Osteocyte (in vitro differentiated cells): Measurements from ENCODE around the gene OR52H1. TPM values are rescaled to one million over a fixed set of nuclear protein-coding genes. Genes with fewer than 3 reads are reported as not detected.

Source experiments
- DNase-seq: peaks from one replicate; pipeline ENCODE4 v3.0.0; 2021; ENCODE audit warnings: mixed read lengths; ENCODE audit not compliant: unreplicated experiment; ENCODE audit errors: extremely low spot score
- H3K27ac Mint-ChIP-seq: one replicate; pipeline ENCODE4 v1.8.0; 2021; ENCODE audit warnings: mild to moderate bottlenecking, mixed read lengths; ENCODE audit not compliant: unreplicated experiment
- H3K27me3 Mint-ChIP-seq: one replicate; pipeline ENCODE4 v1.8.0; 2021; ENCODE audit warnings: mixed read lengths; ENCODE audit not compliant: unreplicated experiment
- H3K36me3 Mint-ChIP-seq: one replicate; pipeline ENCODE4 v1.8.0; 2021; ENCODE audit warnings: mixed read lengths; ENCODE audit not compliant: unreplicated experiment
- H3K4me1 Mint-ChIP-seq: one replicate; pipeline ENCODE4 v1.8.0; 2021; ENCODE audit warnings: mixed read lengths; ENCODE audit not compliant: unreplicated experiment
- H3K4me3 Mint-ChIP-seq: one replicate; pipeline ENCODE4 v1.8.0; 2021; ENCODE audit warnings: mild to moderate bottlenecking, moderate library complexity, mixed read lengths; ENCODE audit not compliant: unreplicated experiment
- H3K9me3 Mint-ChIP-seq: one replicate; pipeline ENCODE4 v1.8.0; 2021; ENCODE audit warnings: mixed read lengths; ENCODE audit not compliant: unreplicated experiment
- total RNA-seq: library from RNA; stranded (reverse); gene quantifications from 2 replicates; pipeline ENCODE4 v1.2.1, GENCODE V29; 2021
- TF ChIP-seq, protein P1 (sequence below): fragments of 200-600 bp; sonication (generic); IDR thresholded peaks from 2 replicates; pipeline ENCODE4 v1.5.0; 2021; ENCODE audit warnings: antibody characterized with exemption, mild to moderate bottlenecking, moderate library complexity

OR52H1 gene
- total RNA-seq, 1 donor from 2014 or later: not detected

DNA sequence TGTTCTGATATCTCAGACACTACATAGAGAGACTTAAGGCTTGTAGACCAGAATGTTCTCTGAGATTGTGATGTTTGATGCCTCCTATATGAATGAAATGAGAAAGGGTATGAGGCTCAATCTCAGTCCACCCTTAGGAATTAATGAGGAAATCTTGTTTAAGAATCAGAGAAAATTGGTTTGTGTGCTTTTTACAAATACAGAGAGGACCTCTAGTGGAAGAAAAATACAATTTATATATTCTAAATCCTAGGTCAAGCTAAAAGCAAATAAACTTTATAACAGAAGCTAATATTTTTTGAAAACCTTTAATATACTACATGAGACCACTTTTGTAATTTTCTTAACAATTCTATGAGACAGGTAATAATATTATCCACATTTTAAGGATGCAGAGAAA lies 5.0 kb upstream of the OR52H1 start:
- Mint-ChIP-seq H3K27ac (no peak overlapping the region), H3K36me3 (no peaks in the 10 kb centered on the region), H3K4me3 (no peak overlapping the region), H3K4me1 (no peaks in the 10 kb centered on the region), H3K27me3 (peaks cover 28% of the 10 kb centered on the region), H3K9me3 (no peaks in the 10 kb centered on the region)
- TF ChIP-seq, protein P1, sequence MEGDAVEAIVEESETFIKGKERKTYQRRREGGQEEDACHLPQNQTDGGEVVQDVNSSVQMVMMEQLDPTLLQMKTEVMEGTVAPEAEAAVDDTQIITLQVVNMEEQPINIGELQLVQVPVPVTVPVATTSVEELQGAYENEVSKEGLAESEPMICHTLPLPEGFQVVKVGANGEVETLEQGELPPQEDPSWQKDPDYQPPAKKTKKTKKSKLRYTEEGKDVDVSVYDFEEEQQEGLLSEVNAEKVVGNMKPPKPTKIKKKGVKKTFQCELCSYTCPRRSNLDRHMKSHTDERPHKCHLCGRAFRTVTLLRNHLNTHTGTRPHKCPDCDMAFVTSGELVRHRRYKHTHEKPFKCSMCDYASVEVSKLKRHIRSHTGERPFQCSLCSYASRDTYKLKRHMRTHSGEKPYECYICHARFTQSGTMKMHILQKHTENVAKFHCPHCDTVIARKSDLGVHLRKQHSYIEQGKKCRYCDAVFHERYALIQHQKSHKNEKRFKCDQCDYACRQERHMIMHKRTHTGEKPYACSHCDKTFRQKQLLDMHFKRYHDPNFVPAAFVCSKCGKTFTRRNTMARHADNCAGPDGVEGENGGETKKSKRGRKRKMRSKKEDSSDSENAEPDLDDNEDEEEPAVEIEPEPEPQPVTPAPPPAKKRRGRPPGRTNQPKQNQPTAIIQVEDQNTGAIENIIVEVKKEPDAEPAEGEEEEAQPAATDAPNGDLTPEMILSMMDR: peak; percentile 37
- no peak for DNase-seq

DNA sequence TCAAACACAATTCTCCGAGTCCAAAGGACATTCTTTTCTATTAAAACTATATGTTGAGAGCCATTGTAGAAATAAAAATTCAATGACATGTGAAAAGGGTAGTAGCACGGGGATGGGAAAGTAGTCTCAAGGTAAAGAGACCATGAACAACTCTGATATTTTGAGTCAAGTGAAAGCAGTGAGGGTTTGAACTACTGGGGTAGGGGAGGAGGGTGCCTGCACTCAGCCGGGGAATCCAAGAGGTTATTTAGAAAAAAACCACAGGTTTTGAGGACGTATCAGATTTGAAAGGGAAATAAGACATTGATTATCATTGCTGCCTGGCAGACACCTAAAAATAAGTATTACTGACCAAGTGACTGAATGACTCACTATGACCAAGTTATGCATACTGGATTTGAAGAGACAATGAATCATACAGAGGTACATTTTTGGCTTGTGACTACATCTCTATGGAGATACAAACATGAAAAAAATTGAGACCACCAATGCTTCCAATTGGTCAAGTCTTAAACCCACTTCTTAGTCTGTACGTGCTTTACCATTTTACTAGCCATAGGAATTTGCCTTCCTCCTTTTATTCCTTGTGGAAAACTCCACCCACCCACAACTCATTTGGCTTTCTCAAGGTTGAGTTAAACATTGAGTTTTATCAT lies 2.2 kb upstream of the OR52H1 start:
- TF ChIP-seq, protein P1: no peak
- H3K4me3 Mint-ChIP-seq: no peak overlapping the region
- H3K4me1 Mint-ChIP-seq: no peaks in the 10 kb centered on the region
- no peak for DNase-seq
- no peak overlapping the region for H3K27ac Mint-ChIP-seq
- no peaks in the 10 kb centered on the region for H3K36me3 Mint-ChIP-seq
- H3K9me3 Mint-ChIP-seq: no peaks in the 10 kb centered on the region
- peaks cover 11% of the 10 kb centered on the region for H3K27me3 Mint-ChIP-seq

DNA sequence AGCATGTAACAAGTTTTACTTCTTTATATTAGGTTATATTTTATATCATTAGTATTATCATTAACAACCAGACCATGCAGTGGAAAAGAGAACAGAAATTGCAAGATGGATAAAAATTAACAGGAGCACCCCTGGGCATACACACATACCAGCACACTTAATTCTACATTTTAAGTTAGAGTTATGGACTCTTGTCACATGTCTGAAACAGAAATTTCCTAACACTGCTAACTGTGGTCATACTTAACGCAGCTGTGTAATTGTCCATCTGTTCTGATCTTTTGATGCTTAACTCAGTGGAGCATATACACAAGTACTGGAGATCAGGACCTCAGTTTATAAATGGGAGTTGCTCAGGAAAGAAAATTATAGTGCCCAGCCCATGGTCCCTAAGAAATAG lies 358 bp downstream of the OR52H1 start:
- DNase-seq: no peak
- H3K4me3 Mint-ChIP-seq: no peak overlapping the region
- no peaks in the 10 kb centered on the region for H3K27me3 Mint-ChIP-seq
- H3K4me1 Mint-ChIP-seq: no peaks in the 10 kb centered on the region
- no peaks in the 10 kb centered on the region for H3K9me3 Mint-ChIP-seq
- H3K36me3 Mint-ChIP-seq: no peaks in the 10 kb centered on the region
- TF ChIP-seq, protein P1: no peak
- no peak overlapping the region for H3K27ac Mint-ChIP-seq

DNA sequence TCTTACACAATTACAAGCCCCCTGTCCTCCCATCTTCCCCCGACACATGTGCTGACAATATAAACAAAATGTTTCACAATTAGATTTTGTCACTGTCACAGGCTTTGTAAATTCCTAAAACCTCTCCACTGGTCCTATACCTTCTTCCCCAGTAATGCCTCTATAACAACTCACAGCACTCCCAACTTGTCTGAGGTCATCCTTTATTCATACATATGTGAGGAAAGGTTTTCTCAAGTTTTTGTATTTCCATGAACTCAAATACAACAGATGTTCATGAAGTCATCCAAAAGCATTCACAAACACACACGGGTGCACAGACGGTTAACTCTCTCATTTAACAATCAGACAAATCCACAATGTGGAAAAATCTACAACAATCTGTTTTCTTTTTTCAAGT lies 1.9 kb downstream of the OR52H1 start:
- Mint-ChIP-seq H3K4me1 (no peaks in the 10 kb centered on the region), H3K27ac (no peak overlapping the region), H3K9me3 (no peaks in the 10 kb centered on the region), H3K4me3 (no peak overlapping the region), H3K27me3 (peaks cover 4% of the 10 kb centered on the region), H3K36me3 (no peaks in the 10 kb centered on the region)
- DNase-seq: no peak
- TF ChIP-seq, protein P1: no peak

DNA sequence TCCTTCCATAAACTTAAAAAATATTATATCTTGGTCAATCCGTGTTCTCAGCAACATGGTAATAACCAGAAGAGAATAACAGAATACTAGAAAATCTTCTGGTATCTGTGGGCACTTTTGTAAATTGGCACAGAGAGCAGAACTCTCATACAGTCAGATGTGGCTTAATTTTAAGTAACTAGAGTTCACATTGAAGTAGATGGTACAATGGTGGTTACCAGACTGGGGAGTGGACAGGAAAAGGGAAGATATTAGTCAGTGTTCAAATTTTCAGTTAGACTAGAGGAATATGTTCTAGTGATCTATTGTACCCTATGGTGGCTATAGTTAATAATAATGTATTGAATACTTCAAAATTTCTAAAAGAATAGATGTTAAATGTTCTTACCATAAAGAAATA lies 6.9 kb downstream of the OR52H1 start:
- no peak overlapping the region for H3K4me3 Mint-ChIP-seq
- TF ChIP-seq, protein P1: no peak
- H3K9me3 Mint-ChIP-seq: peaks cover 4% of the 10 kb centered on the region
- H3K27me3 Mint-ChIP-seq: peaks cover 17% of the 10 kb centered on the region
- no peaks in the 10 kb centered on the region for H3K4me1 Mint-ChIP-seq
- no peak for DNase-seq
- no peaks in the 10 kb centered on the region for H3K36me3 Mint-ChIP-seq
- no peak overlapping the region for H3K27ac Mint-ChIP-seq
